DOHH2 (cell line): Measurements from ENCODE around the gene FAM131A.

Source experiments
- H3F3A ChIP-seq: fragments of 200-600 bp; sonication (generic), shearing (Covaris generic); 2 replicates; pipeline ENCODE4 v1.6.0; 2016; ENCODE audit warnings: antibody characterized with exemption, mild to moderate bottlenecking; ENCODE audit not compliant: control insufficient read depth, insufficient read depth
- H3K27ac ChIP-seq: fragments of 200-600 bp; sonication (generic); 2 replicates; pipeline ENCODE4 v1.5.1; 2014; ENCODE audit warnings: low read depth, mild to moderate bottlenecking, low read length, moderate library complexity
- H3K27me3 ChIP-seq: fragments of 200-600 bp; sonication (generic); 2 replicates; pipeline ENCODE4 v1.6.1; 2014; ENCODE audit warnings: mild to moderate bottlenecking, low read length, mixed read lengths; ENCODE audit not compliant: control insufficient read depth
- H3K36me3 ChIP-seq: fragments of 200-600 bp; sonication (generic); 2 replicates; pipeline ENCODE4 v1.6.1; 2014; ENCODE audit warnings: mild to moderate bottlenecking, low read length, moderate library complexity, mixed read lengths; ENCODE audit not compliant: control insufficient read depth
- H3K4me1 ChIP-seq: fragments of 200-600 bp; sonication (generic); 2 replicates; pipeline ENCODE4 v1.6.1; 2014; ENCODE audit warnings: mild to moderate bottlenecking, low read length, mixed read lengths; ENCODE audit not compliant: control insufficient read depth
- H3K4me2 ChIP-seq: fragments of 200-600 bp; sonication (generic); 2 replicates; pipeline ENCODE4 v1.6.0; 2014; ENCODE audit warnings: mild to moderate bottlenecking, low read length, moderate library complexity
- H3K4me3 ChIP-seq: fragments of 200-600 bp; sonication (generic); 2 replicates; pipeline ENCODE4 v1.5.1; 2014; ENCODE audit warnings: mild to moderate bottlenecking, low read length, mixed read lengths
- H3K79me2 ChIP-seq: fragments of 200-600 bp; sonication (generic); 2 replicates; pipeline ENCODE4 v1.6.1; 2014; ENCODE audit warnings: mild to moderate bottlenecking, low read length, mixed read lengths; ENCODE audit not compliant: control insufficient read depth
- H3K9me2 ChIP-seq: fragments of 200-600 bp; sonication (generic); replicated peaks from 2 replicates; pipeline ENCODE4 v1.6.1; 2014; ENCODE audit warnings: mild to moderate bottlenecking, low read length, mixed read lengths; ENCODE audit not compliant: control insufficient read depth
- H3K9me3 ChIP-seq: fragments of 200-600 bp; sonication (generic); 2 replicates; pipeline ENCODE4 v1.6.1; 2014; ENCODE audit warnings: antibody characterized with exemption, low read length, mixed read lengths; ENCODE audit not compliant: control insufficient read depth, insufficient read depth
- H4K20me1 ChIP-seq: fragments of 200-600 bp; sonication (generic); 2 replicates; pipeline ENCODE4 v1.6.0; 2014; ENCODE audit warnings: low read depth, mild to moderate bottlenecking, antibody characterized with exemption, low read length, moderate library complexity; ENCODE audit not compliant: control insufficient read depth, insufficient read depth
- CTCF ChIP-seq: fragments of 200-600 bp; sonication (generic); IDR thresholded peaks from one replicate; pipeline ENCODE4 v1.5.1; 2014; ENCODE audit warnings: antibody characterized with exemption, mild to moderate bottlenecking, low read depth, low read length; ENCODE audit not compliant: poor library complexity, severe bottlenecking
- EZH2phosphoT487 ChIP-seq: fragments of 200-600 bp; sonication (generic); IDR thresholded peaks from 2 replicates; pipeline ENCODE4 v1.6.1; 2017; ENCODE audit warnings: borderline replicate concordance, mild to moderate bottlenecking, antibody characterized with exemption, low read length, moderate library complexity, mixed read lengths

Gene FAM131A

GRCh38 chr3:184375747-184376461 is 38.5 kb downstream of the FAM131A start:
- Histone ChIP-seq H3K27me3 (peaks cover 37% of the 10 kb centered on the region), H3K79me2 (no peaks in the 10 kb centered on the region), H3K9me3 (no peaks in the 10 kb centered on the region), H4K20me1 (no peaks in the 10 kb centered on the region), H3K9me2 (no peaks in the 10 kb centered on the region), H3K4me1 (peaks cover 6% of the 10 kb centered on the region; the same call in 1 of the 2 replicates), H3F3A (0 out of 2 replicates have a peak, but pooled peaks cover 7% of the 10 kb centered on the region), H3K36me3 (no peaks in the 10 kb centered on the region), H3K4me3 (no peak overlapping the region), H3K27ac (no peak overlapping the region), H3K4me2 (no peak overlapping the region)
- TF ChIP-seq CTCF (no peak), EZH2phosphoT487 (no peak)

- no peaks in the 10 kb centered on the region for H3K9me3 ChIP-seq
- no peaks in the 10 kb centered on the region for H3K36me3 ChIP-seq
- H3K9me2 ChIP-seq = no peaks in the 10 kb centered on the region
- no peaks in the 10 kb centered on the region for H4K20me1 ChIP-seq
- no peaks in the 10 kb centered on the region for H3K79me2 ChIP-seq
- no peak overlapping the region for H3K4me2 ChIP-seq
- H3F3A ChIP-seq = no peaks in the 10 kb centered on the region
- peaks cover 6% of the 10 kb centered on the region; the same call in 1 of the 2 replicates for H3K4me1 ChIP-seq
- peaks cover 50% of the 10 kb centered on the region for H3K27me3 ChIP-seq
- H3K4me3 ChIP-seq = no peak overlapping the region
- TF ChIP-seq EZH2phosphoT487 (no peak), CTCF (no peak)
- H3K27ac ChIP-seq = no peak overlapping the region
Measured at GRCh38 chr3:184377374-184377773, 40.0 kb downstream of the FAM131A start.

GRCh38 chr3:184377882-184378445 is 40.6 kb downstream of the FAM131A start, which contains the start of gene THPO:
Gene THPO, minus strand, starts transcription at chr3:184378207. Its CDS starts 1,948 bp downstream, at chr3:184376259.
- H3K4me2 ChIP-seq = no peak within 1 kb of the TSS
- no peaks in the 10 kb centered on the region for H3F3A ChIP-seq
- H3K36me3 ChIP-seq = no peaks in the 10 kb centered on the region
- no peak within 1 kb of the TSS for H3K27ac ChIP-seq
- TF ChIP-seq EZH2phosphoT487 (no peak), CTCF (no peak)
- H4K20me1 ChIP-seq = no peaks in the 10 kb centered on the region
- no peaks in the 10 kb centered on the region for H3K9me2 ChIP-seq
- no peak within 1 kb of the TSS for H3K4me3 ChIP-seq
- no peaks in the 10 kb centered on the region for H3K79me2 ChIP-seq
- peaks cover 6% of the 10 kb centered on the region; the same call in 1 of the 2 replicates for H3K4me1 ChIP-seq
- peaks cover 50% of the 10 kb centered on the region for H3K27me3 ChIP-seq
- no peaks in the 10 kb centered on the region for H3K9me3 ChIP-seq
